GM18508 (cell line): ENCODE data around the gene LZIC.

ENCODE experiments used
- ATAC-seq: cut with Tn5 transposase; IDR thresholded peaks from one replicate; pipeline ENCODE4 v1.9.1; 2021; ENCODE audit warnings: moderate number of reproducible peaks; ENCODE audit not compliant: insufficient read depth, unreplicated experiment

LZIC gene

GRCh38 chr1:9887070-9887469 lies 56.1 kb downstream of the LZIC start:
- ATAC-seq, result no peak

- no peak for ATAC-seq
Measured at GRCh38 chr1:9886092-9886742, 57.0 kb downstream of the LZIC start.

GRCh38 chr1:9884805-9885204 lies 58.4 kb downstream of the LZIC start:
- no peak for ATAC-seq

- ATAC-seq, result no peak
Measured at GRCh38 chr1:9883585-9884449, 59.4 kb downstream of the LZIC start.

DNA sequence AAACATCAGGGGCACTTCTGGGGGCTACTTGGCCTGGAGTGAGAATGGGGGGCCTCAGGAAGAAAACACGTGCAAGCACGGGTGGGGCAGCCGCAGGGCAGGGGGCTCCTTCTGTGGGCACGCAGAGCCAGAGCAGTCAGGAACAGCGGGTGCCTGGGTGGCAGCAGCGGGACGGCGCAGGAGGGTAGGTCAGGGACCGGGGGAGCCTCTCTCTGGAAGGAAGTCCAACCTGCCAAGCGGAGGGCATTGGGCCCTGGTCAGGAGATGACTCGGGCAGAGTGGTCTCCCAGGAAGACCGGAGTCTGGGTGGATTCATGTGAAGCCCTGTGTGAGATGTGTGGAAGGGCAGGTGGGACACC lies 60.3 kb downstream of the LZIC start:
- ATAC-seq, result no peak

GRCh38 chr1:9882296-9882944 lies 60.8 kb downstream of the LZIC start:
- ATAC-seq, result no peak

DNA sequence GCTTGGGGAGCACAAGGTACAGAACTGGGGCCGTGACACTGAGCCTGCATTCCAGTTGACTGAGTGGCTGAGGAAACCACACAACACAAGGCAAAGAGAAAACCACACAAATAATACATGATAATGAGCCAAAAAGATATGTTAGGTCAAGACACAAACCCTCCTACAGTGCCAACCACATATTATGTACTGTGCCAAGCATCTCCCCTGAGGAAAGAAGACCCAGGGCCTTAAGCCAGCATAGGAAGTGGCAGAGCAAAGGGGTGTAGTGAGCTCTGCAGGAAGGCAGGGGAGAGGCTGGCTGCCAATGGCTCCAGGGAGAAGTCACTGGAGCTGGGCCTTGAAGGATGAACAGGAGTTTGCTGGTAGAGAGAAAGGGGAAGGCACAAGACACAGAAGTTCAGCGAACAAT lies 61.3 kb downstream of the LZIC start:
- ATAC-seq, result no peak
